SK-N-SH (cell line): Measurements from ENCODE around the gene RGS7BP.

ENCODE experiments used
- CTCF ChIP-seq: fragments of 200-600 bp; sonication (generic); IDR thresholded peaks from 2 replicates; pipeline ENCODE4 v1.6.1; 2017; ENCODE audit warnings: antibody characterized with exemption, mild to moderate bottlenecking, moderate library complexity
- GABPA ChIP-seq: IDR thresholded peaks from 2 replicates; pipeline ENCODE4 v1.4.0; 2012; ENCODE audit warnings: low read depth, mild to moderate bottlenecking
- POLR2AphosphoS5 ChIP-seq: IDR thresholded peaks from 2 replicates; pipeline ENCODE4 v1.6.1; 2012; ENCODE audit warnings: low read depth, low read length
- RAD21 ChIP-seq: IDR thresholded peaks from 2 replicates; pipeline ENCODE4 v1.6.1; 2012; ENCODE audit warnings: mild to moderate bottlenecking, low read length
- SIN3A ChIP-seq: IDR thresholded peaks from 2 replicates; pipeline ENCODE4 v1.6.1; 2012; ENCODE audit warnings: low read depth, mild to moderate bottlenecking, low read length, moderate library complexity, borderline replicate concordance
- TAF1 ChIP-seq: IDR thresholded peaks from 2 replicates; pipeline ENCODE4 v1.6.1; 2012; ENCODE audit warnings: low read depth, mild to moderate bottlenecking, low read length, moderate library complexity, borderline replicate concordance
- TCF12 ChIP-seq: IDR thresholded peaks from 2 replicates; pipeline ENCODE4 v1.4.0; 2012
- USF1 ChIP-seq: IDR thresholded peaks from 2 replicates; pipeline ENCODE4 v1.4.0; 2012; ENCODE audit warnings: low read depth, borderline replicate concordance
- TF ChIP-seq, protein P1 (sequence below): IDR thresholded peaks from 2 replicates; pipeline ENCODE4; 2012
- TF ChIP-seq, protein P2 (sequence below): IDR thresholded peaks from 2 replicates; pipeline ENCODE4 v1.4.0; 2012; ENCODE audit warnings: low read depth

DNA sequence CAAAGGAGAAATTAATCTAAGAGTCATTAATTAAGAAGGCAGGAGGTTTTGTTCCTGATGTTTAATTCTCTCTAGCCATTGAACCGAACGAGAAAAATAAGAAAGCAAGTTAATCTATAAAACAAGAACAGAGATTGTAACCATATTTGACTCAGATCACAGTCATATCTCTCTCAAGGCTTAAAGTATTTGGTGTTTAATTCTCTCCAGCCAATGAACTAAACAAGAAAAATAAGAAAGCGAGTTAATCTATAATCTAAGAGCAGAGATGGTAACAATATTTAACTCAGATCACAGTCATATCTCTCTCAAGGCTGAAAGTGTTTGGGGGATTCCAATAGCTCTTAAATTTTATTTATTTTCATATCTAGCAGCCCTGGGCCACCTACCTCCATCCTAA, 110.1 kb downstream of the RGS7BP start:
- TF ChIP-seq CTCF (no peak), TAF1 (no peak), GABPA (no peak), RAD21 (no peak), TCF12 (no peak), POLR2AphosphoS5 (no peak), SIN3A (no peak), USF1 (no peak)
- TF ChIP-seq, protein P1, sequence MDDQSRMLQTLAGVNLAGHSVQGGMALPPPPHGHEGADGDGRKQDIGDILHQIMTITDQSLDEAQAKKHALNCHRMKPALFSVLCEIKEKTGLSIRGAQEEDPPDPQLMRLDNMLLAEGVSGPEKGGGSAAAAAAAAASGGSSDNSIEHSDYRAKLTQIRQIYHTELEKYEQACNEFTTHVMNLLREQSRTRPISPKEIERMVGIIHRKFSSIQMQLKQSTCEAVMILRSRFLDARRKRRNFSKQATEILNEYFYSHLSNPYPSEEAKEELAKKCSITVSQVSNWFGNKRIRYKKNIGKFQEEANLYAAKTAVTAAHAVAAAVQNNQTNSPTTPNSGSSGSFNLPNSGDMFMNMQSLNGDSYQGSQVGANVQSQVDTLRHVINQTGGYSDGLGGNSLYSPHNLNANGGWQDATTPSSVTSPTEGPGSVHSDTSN: no peak
- TF ChIP-seq, protein P2, sequence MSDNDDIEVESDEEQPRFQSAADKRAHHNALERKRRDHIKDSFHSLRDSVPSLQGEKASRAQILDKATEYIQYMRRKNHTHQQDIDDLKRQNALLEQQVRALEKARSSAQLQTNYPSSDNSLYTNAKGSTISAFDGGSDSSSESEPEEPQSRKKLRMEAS: no peak
